ENCODE measurements around the gene TLN1.

TLN1 gene

DNA sequence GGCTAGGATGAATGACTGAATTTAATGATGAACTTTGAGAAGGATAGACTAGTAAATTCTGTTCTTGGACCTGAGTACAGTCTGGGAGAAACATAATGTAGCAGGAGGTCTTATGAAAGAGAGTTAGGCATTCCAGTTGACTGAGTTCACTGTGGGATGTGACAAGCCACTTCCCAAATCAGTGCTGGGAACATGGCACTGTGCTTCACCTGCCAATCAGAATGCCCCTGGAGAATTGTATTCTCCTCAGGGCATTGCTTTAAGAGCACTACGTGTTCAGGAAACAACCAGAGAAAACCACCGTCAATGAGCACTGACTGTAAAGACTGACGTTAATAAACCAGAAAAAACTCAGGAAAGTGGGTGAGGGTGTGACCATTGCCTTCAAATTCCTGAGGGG lies 72.7 kb downstream of the TLN1 start:
- H3K4me1 ChIP-seq (ENCODE audit: control insufficient read depth, insufficient read depth, low read length): peaks cover 7% of the 10 kb centered on the region; the same call in 1 of the 2 replicates
- peaks cover 31% of the 10 kb centered on the region for H3K36me3 ChIP-seq (ENCODE audit: control insufficient read depth, insufficient read depth, low read length)
- H3K27me3 ChIP-seq (ENCODE audit: control insufficient read depth, insufficient read depth, low read length): 0 out of 2 replicates have a peak, but pooled peaks cover 9% of the 10 kb centered on the region
- H3K4me3 ChIP-seq (ENCODE audit: low read depth, low read length): peak overlapping the region; percentile 89
- H3K27ac ChIP-seq (ENCODE audit: low read depth, low read length): no peak overlapping the region
- no peak overlapping the region for H3K9ac ChIP-seq (ENCODE audit: low read length)
- no peaks in the 10 kb centered on the region for H3K9me3 ChIP-seq (ENCODE audit: control insufficient read depth, insufficient read depth, low read depth, low read length)

DNA sequence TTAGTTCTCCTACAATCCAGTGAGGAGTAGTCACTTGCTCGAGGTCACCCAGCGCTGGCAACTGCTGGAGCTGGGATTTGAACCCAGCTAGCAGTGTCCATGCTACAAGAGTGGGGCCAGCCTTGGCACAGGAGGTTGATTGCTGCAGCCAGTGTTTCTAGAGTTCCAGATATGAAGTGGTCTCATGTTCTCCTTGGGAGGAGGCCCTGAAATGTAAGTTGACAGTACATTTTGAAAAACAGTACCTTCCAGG lies 73.1 kb downstream of the TLN1 start:
- Histone ChIP-seq H3K27me3 (ENCODE audit: control insufficient read depth, insufficient read depth, low read length) (0 out of 2 replicates have a peak, but pooled peaks cover 9% of the 10 kb centered on the region), H3K27ac (ENCODE audit: low read depth, low read length) (no peak overlapping the region), H3K9me3 (ENCODE audit: control insufficient read depth, insufficient read depth, low read depth, low read length) (no peaks in the 10 kb centered on the region), H3K4me3 (ENCODE audit: low read depth, low read length) (peak overlapping the region; percentile 89), H3K36me3 (ENCODE audit: control insufficient read depth, insufficient read depth, low read length) (peaks cover 31% of the 10 kb centered on the region), H3K9ac (ENCODE audit: low read length) (peak overlapping the region; percentile 93), H3K4me1 (ENCODE audit: control insufficient read depth, insufficient read depth, low read length) (peaks cover 7% of the 10 kb centered on the region; the same call in 1 of the 2 replicates)

GRCh38 chr9:35658137-35658967 lies 73.6 kb downstream of the TLN1 start, which contains the start of gene CCDC107:
Gene CCDC107, plus strand, starts transcription at chr9:35658292. Its CDS starts 88 bp downstream, at chr9:35658380.
- H3K4me3 ChIP-seq (ENCODE audit: low read depth, low read length): peak within 1 kb of the TSS; percentile 89
- H3K27ac ChIP-seq (ENCODE audit: low read depth, low read length): peak within 1 kb of the TSS; percentile 99
- peak within 1 kb of the TSS; percentile 93 for H3K9ac ChIP-seq (ENCODE audit: low read length)
- H3K27me3 ChIP-seq (ENCODE audit: control insufficient read depth, insufficient read depth, low read length): 0 out of 2 replicates have a peak, but pooled peaks cover 9% of the 10 kb centered on the region
- no peaks in the 10 kb centered on the region for H3K9me3 ChIP-seq (ENCODE audit: control insufficient read depth, insufficient read depth, low read depth, low read length)
- H3K4me1 ChIP-seq (ENCODE audit: control insufficient read depth, insufficient read depth, low read length): peaks cover 7% of the 10 kb centered on the region; the same call in 1 of the 2 replicates
- H3K36me3 ChIP-seq (ENCODE audit: control insufficient read depth, insufficient read depth, low read length): peaks cover 29% of the 10 kb centered on the region

- Histone ChIP-seq H3K27ac (ENCODE audit: low read depth, low read length) (peak within 1 kb of the TSS; percentile 99), H3K9ac (ENCODE audit: low read length) (peak within 1 kb of the TSS; percentile 93), H3K9me3 (ENCODE audit: control insufficient read depth, insufficient read depth, low read depth, low read length) (no peaks in the 10 kb centered on the region), H3K4me3 (ENCODE audit: low read depth, low read length) (peak within 1 kb of the TSS; percentile 89), H3K27me3 (ENCODE audit: control insufficient read depth, insufficient read depth, low read length) (0 out of 2 replicates have a peak, but pooled peaks cover 9% of the 10 kb centered on the region), H3K4me1 (ENCODE audit: control insufficient read depth, insufficient read depth, low read length) (peaks cover 7% of the 10 kb centered on the region; the same call in 1 of the 2 replicates), H3K36me3 (ENCODE audit: control insufficient read depth, insufficient read depth, low read length) (peaks cover 22% of the 10 kb centered on the region)
Measured at GRCh38 chr9:35657546-35658136, 74.4 kb downstream of the TLN1 start, which contains the start of gene RMRP. Gene RMRP, minus strand, starts transcription at chr9:35658019.

DNA sequence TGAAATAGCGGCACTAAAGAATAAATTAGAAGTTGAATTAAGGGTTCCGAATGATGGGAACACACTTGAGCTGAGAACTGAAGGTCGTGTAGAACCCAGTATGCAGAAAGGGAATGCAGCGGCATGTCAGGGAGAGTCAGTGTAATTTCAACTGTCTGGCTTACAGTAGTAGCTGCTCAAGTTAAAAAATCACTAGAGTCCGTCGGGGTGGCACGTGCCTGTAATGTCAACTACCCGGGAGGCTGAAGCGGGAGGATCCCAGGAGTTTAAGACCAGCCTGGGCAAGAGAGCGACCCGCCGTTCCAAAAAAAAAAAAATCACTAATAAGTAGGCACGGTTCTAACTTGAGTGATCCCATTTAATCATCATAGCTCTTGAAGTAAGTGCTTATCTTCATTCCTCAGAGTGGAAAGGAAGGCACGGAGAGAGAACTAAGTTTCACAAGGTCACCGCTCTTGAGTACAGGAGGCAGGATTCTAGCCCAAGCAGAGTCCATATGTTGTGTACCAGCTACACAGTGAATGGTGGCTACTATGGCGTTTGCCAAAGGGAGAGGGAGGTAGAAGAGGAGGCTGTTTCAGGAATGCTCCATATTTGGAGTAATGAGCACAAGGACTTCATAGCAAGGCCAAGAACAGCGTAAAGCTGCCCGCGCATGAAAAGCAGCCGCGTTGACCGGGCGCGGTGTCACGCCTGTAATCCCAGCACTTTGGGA lies 75.0 kb downstream of the TLN1 start:
- Histone ChIP-seq H3K9ac (ENCODE audit: low read length) (peak overlapping the region; percentile 55), H3K27me3 (ENCODE audit: control insufficient read depth, insufficient read depth, low read length) (0 out of 2 replicates have a peak, but pooled peaks cover 9% of the 10 kb centered on the region), H3K9me3 (ENCODE audit: control insufficient read depth, insufficient read depth, low read depth, low read length) (no peaks in the 10 kb centered on the region), H3K36me3 (ENCODE audit: control insufficient read depth, insufficient read depth, low read length) (peaks cover 15% of the 10 kb centered on the region), H3K4me3 (ENCODE audit: low read depth, low read length) (peak overlapping the region; percentile 66), H3K4me1 (ENCODE audit: control insufficient read depth, insufficient read depth, low read length) (peaks cover 7% of the 10 kb centered on the region; the same call in 1 of the 2 replicates), H3K27ac (ENCODE audit: low read depth, low read length) (no peak overlapping the region)

DNA sequence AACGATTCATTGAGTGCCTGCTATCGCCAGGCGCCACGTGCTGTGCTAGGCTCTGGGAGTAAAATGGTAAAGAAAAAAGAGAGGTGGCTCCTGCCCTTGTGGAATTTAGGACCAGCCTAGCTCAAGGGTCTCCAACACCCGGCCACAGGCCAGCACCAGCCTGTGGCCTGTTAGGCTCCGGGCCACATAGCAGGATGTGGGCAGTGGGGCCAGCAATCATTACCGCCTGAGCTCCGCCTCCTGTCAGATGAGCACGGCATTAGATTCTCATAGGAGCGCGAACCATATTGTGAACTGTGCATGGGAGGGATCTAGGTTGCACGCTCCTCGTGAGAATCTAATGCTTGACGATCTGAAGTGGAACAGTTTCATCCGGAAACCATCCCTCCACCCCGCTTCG lies 75.6 kb downstream of the TLN1 start:
- H3K27ac ChIP-seq (ENCODE audit: low read depth, low read length): no peak overlapping the region
- peaks cover 11% of the 10 kb centered on the region for H3K36me3 ChIP-seq (ENCODE audit: control insufficient read depth, insufficient read depth, low read length)
- H3K4me3 ChIP-seq (ENCODE audit: low read depth, low read length): no peak overlapping the region
- H3K9ac ChIP-seq (ENCODE audit: low read length): no peak overlapping the region
- H3K4me1 ChIP-seq (ENCODE audit: control insufficient read depth, insufficient read depth, low read length): peaks cover 7% of the 10 kb centered on the region; the same call in 1 of the 2 replicates
- H3K27me3 ChIP-seq (ENCODE audit: control insufficient read depth, insufficient read depth, low read length): 0 out of 2 replicates have a peak, but pooled peaks cover 9% of the 10 kb centered on the region
- no peaks in the 10 kb centered on the region for H3K9me3 ChIP-seq (ENCODE audit: control insufficient read depth, insufficient read depth, low read depth, low read length)

GRCh38 chr9:35653611-35654010 lies 78.4 kb downstream of the TLN1 start:
- no peak overlapping the region for H3K9ac ChIP-seq (ENCODE audit: low read length)
- H3K4me3 ChIP-seq (ENCODE audit: low read depth, low read length): no peak overlapping the region
- peaks cover 9% of the 10 kb centered on the region; the same call in 1 of the 2 replicates for H3K27me3 ChIP-seq (ENCODE audit: control insufficient read depth, insufficient read depth, low read length)
- no peaks in the 10 kb centered on the region for H3K36me3 ChIP-seq (ENCODE audit: control insufficient read depth, insufficient read depth, low read length)
- H3K4me1 ChIP-seq (ENCODE audit: control insufficient read depth, insufficient read depth, low read length): peaks cover 16% of the 10 kb centered on the region
- no peak overlapping the region for H3K27ac ChIP-seq (ENCODE audit: low read depth, low read length)
- no peaks in the 10 kb centered on the region for H3K9me3 ChIP-seq (ENCODE audit: control insufficient read depth, insufficient read depth, low read depth, low read length)

GRCh38 chr9:35652829-35653209 lies 79.2 kb downstream of the TLN1 start:
- no peak overlapping the region for H3K9ac ChIP-seq (ENCODE audit: low read length)
- H3K4me3 ChIP-seq (ENCODE audit: low read depth, low read length): no peak overlapping the region
- no peaks in the 10 kb centered on the region for H3K36me3 ChIP-seq (ENCODE audit: control insufficient read depth, insufficient read depth, low read length)
- H3K27ac ChIP-seq (ENCODE audit: low read depth, low read length): no peak overlapping the region
- H3K9me3 ChIP-seq (ENCODE audit: control insufficient read depth, insufficient read depth, low read depth, low read length): no peaks in the 10 kb centered on the region
- peaks cover 16% of the 10 kb centered on the region for H3K4me1 ChIP-seq (ENCODE audit: control insufficient read depth, insufficient read depth, low read length)
- H3K27me3 ChIP-seq (ENCODE audit: control insufficient read depth, insufficient read depth, low read length): peaks cover 9% of the 10 kb centered on the region; the same call in 1 of the 2 replicates

DNA sequence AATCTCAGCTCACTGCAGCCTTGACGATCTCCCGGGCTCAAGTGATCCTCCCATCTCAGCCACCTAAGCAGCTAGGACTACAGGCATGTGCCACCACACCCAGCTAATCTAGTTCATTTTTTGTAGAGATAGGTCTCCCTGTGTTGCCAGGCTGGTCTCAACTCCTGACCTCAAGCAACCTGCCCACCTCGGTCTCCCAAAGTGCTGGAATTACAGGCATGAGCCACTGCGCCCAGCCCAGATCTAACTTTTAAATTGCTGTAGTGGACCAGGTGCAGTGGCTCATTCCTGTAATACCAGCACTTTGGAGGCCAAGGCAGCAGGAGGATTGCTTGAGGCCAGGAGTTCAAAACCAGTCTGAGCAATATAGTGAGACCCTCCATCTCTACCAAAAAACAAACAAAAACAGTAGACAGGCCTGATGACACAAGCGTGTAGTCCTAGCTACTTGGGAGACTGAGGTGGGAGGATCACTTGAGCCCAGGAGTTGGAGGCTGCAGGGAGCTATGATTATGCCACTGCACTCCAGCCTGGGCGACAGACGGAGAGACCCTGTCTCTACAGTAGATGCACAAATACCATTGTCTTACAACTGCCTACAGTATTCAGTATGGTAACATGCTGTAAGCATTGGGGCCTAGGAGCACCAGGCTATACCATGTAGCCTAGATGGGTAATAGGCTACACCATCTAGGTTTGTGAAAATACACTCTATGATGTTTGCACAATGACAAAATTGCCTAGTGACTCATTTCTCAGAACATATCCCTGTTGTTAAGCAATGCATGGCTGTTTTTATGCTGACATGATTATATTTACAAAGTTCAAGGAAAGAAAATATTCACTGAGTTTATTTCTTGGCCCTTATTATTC lies 79.8 kb downstream of the TLN1 start:
- H3K4me3 ChIP-seq (ENCODE audit: low read depth, low read length): no peak overlapping the region
- H3K4me1 ChIP-seq (ENCODE audit: control insufficient read depth, insufficient read depth, low read length): peaks cover 19% of the 10 kb centered on the region
- H3K9ac ChIP-seq (ENCODE audit: low read length): no peak overlapping the region

More for the DNA sequence above, 79.8 kb downstream of the TLN1 start:
- Histone ChIP-seq H3K27me3 (ENCODE audit: control insufficient read depth, insufficient read depth, low read length) (peaks cover 12% of the 10 kb centered on the region; the same call in 1 of the 2 replicates), H3K9me3 (ENCODE audit: control insufficient read depth, insufficient read depth, low read depth, low read length) (no peaks in the 10 kb centered on the region), H3K36me3 (ENCODE audit: control insufficient read depth, insufficient read depth, low read length) (no peaks in the 10 kb centered on the region), H3K27ac (ENCODE audit: low read depth, low read length) (no peak overlapping the region)

Data from HUES6 (cell line).